ENCODE results near the gene NOL4L.
A peak's percentile ranks its signal among the peaks of the same experiment; 100 is the strongest.

Gene NOL4L

GRCh38 chr20:32440069-32440757 is 144.9 kb downstream of the NOL4L start:
- DNase-seq (ENCODE audit: low read depth), result no peak
- TF ChIP-seq POLR2A (IDR thresholded peaks at IDR 0.05; ENCODE audit: extremely low read depth, insufficient read length), result no peak
- no peak for TF ChIP-seq MAX (IDR thresholded peaks at IDR 0.05; ENCODE audit: low read depth, low read length)
- TF ChIP-seq MYC (IDR thresholded peaks at IDR 0.05; ENCODE audit: low read depth, low read length), result no peak

GRCh38 chr20:32439132-32439829 is 145.9 kb downstream of the NOL4L start:
- H3K4me3 ChIP-seq (ENCODE audit: low read depth, low read length), result no peak overlapping the region
- DNase-seq (ENCODE audit: low read depth), result peak; percentile 97
- peak; percentile 41 for TF ChIP-seq MYC (IDR thresholded peaks at IDR 0.05; ENCODE audit: low read depth, low read length)
- TF ChIP-seq MAX (IDR thresholded peaks at IDR 0.05; ENCODE audit: low read depth, low read length), result peak; percentile 27; the same call in 1 of the 2 replicates
- peak; percentile 35 for TF ChIP-seq CTCF (IDR thresholded peaks at IDR 0.05; ENCODE audit: low read depth, low read length)
- TF ChIP-seq POLR2A (IDR thresholded peaks at IDR 0.05; ENCODE audit: extremely low read depth, insufficient read length), result no peak

More at GRCh38 chr20:32440069-32440757, 144.9 kb downstream of the NOL4L start:
- H3K4me3 ChIP-seq (ENCODE audit: low read depth, low read length), result no peak overlapping the region

GRCh38 chr20:32438331-32438858 is 146.7 kb downstream of the NOL4L start:
- TF ChIP-seq CTCF (IDR thresholded peaks at IDR 0.05; ENCODE audit: low read depth, low read length) (no peak), MYC (IDR thresholded peaks at IDR 0.05; ENCODE audit: low read depth, low read length) (no peak), MAX (IDR thresholded peaks at IDR 0.05; ENCODE audit: low read depth, low read length) (no peak), POLR2A (IDR thresholded peaks at IDR 0.05; ENCODE audit: extremely low read depth, insufficient read length) (no peak)
- H3K4me3 ChIP-seq (ENCODE audit: low read depth, low read length), result no peak overlapping the region
- DNase-seq (ENCODE audit: low read depth), result no peak

- no peak for TF ChIP-seq MAX (IDR thresholded peaks at IDR 0.05; ENCODE audit: low read depth, low read length)
- TF ChIP-seq CTCF (IDR thresholded peaks at IDR 0.05; ENCODE audit: low read depth, low read length), result peak; percentile 42
- H3K4me3 ChIP-seq (ENCODE audit: low read depth, low read length), result no peak overlapping the region
- DNase-seq (ENCODE audit: low read depth), result no peak
Observed at GRCh38 chr20:32437391-32438074, 147.6 kb downstream of the NOL4L start.

GRCh38 chr20:32436968-32437367 is 148.2 kb downstream of the NOL4L start:
- no peak for TF ChIP-seq MAX (IDR thresholded peaks at IDR 0.05; ENCODE audit: low read depth, low read length)
- no peak for TF ChIP-seq POLR2A (IDR thresholded peaks at IDR 0.05; ENCODE audit: extremely low read depth, insufficient read length)
- no peak for TF ChIP-seq CTCF (IDR thresholded peaks at IDR 0.05; ENCODE audit: low read depth, low read length)
- TF ChIP-seq MYC (IDR thresholded peaks at IDR 0.05; ENCODE audit: low read depth, low read length), result no peak
- H3K4me3 ChIP-seq (ENCODE audit: low read depth, low read length), result no peak overlapping the region
- no peak for DNase-seq (ENCODE audit: low read depth)

Data from NB4 (cell line).